DOHH2 (cell line): ENCODE results near the gene GTF2F1.
"Not testable (repeated sequence)": the region's sequence is repeated elsewhere in the genome, so short reads cannot be mapped to it uniquely, and the experiment has no call there.

ENCODE experiments used
- CTCF ChIP-seq: fragments of 200-600 bp; sonication (generic); IDR thresholded peaks from one replicate; pipeline ENCODE4 v1.5.1; 2014; ENCODE audit warnings: antibody characterized with exemption, mild to moderate bottlenecking, low read depth, low read length; ENCODE audit not compliant: poor library complexity, severe bottlenecking
- EZH2phosphoT487 ChIP-seq: fragments of 200-600 bp; sonication (generic); IDR thresholded peaks from 2 replicates; pipeline ENCODE4 v1.6.1; 2017; ENCODE audit warnings: borderline replicate concordance, mild to moderate bottlenecking, antibody characterized with exemption, low read length, moderate library complexity, mixed read lengths

GRCh38 chr19:6355321-6356040 is 37.5 kb downstream of the GTF2F1 start:
- TF ChIP-seq EZH2phosphoT487, CTCF: not testable (repeated sequence)
